Motor neuron (in vitro differentiated cells): ENCODE measurements around the gene LAMP1. TPM values are rescaled to one million over a fixed set of nuclear protein-coding genes. Genes with fewer than 3 reads are reported as not detected.
A peak's percentile ranks its signal among the peaks of the same experiment; 100 is the strongest.

Experiments used
- ATAC-seq, 8 experiments: fragments of 200-7000 bp; cut with Tn5 transposase; replicated peaks in 6 of 8; 2 replicates each; pipeline ENCODE4 v1.8.0; 2021; ENCODE audit warnings: mild to moderate bottlenecking in 8 of 8, moderate library complexity in 8 of 8
- H3K27ac ChIP-seq, 2 donors: fragments of 250-450 bp; sonication (Bioruptor Pico); 2 replicates each; pipeline ENCODE4 v1.9.0; 2021; ENCODE audit warnings: antibody characterized with exemption in 2 of 2, mild to moderate bottlenecking in 2 of 2, moderate library complexity in 1 of 2
- H3K4me1 ChIP-seq, 2 donors: fragments of 250-450 bp; sonication (Bioruptor Pico); replicated peaks in 1 of 2; 2 replicates each; pipeline ENCODE4 v1.6.1; 2021; ENCODE audit warnings: antibody characterized with exemption in 2 of 2, mild to moderate bottlenecking in 2 of 2, moderate library complexity in 1 of 2
- H3K4me3 ChIP-seq, 5 donors: fragments of 250-450 bp; sonication (Bioruptor Pico); 2 replicates each; pipeline ENCODE4 v1.9.0; 2021; ENCODE audit warnings: antibody characterized with exemption in 5 of 5, mild to moderate bottlenecking in 5 of 5, moderate library complexity in 4 of 5
- WGBS, 10 experiments: fragments of 450-650 bp; shearing (Covaris generic); methylation state at CpG; one replicate each; pipeline ENCODE4 v1.0.0; 2022; 5-methylcytosine and 5-hydroxymethylcytosine counted together
- in situ Hi-C, 9 experiments: fragments of 400-800 bp; cut with MboI; loops; one replicate each; pipeline ENCODE4 v1.15.0; 2021; ENCODE audit warnings: low sequenced_read_pairs in 9 of 9, low pct_unique_long_range_greater_than_20kb in 2 of 9; ENCODE audit not compliant: unreplicated experiment in 9 of 9
- total RNA-seq, 8 experiments: library from RNA; unstranded; fragments of 300-600 nt; gene quantifications; 2 replicates each; pipeline versions ENCODE4 v1.2.3 to v1.2.4, GENCODE V29; 2022

LAMP1 gene
- total RNA-seq, 8 experiments from 2014 or later = 41.5 to 367 (median 70.1) TPM

DNA sequence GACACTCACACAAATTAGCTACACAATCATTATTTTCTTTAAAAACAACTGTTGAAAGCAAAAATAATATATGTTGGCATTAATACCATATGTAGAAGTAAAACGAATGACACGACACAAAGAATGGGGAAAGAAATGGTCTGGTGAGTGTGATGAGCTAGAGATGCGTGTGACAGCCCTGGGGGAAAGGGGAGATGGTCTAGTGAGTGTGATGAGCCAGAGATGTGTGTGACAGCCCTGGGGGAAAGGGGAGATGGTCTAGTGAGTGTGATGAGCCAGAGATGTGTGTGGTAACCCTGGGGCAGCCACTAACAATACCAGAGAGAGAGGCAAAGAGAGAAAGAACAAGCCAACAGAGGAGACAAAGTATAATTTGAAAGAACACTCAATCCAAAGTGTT is 22.3 kb upstream of the LAMP1 start:
- H3K27ac ChIP-seq = no peak overlapping the region
- 63 to 100% (median 90%) methylated on average over 1 to 3 of the region's 3 CpGs; no CpG with 5 or more reads in 2 of the 10 experiments for WGBS, 10 experiments

DNA sequence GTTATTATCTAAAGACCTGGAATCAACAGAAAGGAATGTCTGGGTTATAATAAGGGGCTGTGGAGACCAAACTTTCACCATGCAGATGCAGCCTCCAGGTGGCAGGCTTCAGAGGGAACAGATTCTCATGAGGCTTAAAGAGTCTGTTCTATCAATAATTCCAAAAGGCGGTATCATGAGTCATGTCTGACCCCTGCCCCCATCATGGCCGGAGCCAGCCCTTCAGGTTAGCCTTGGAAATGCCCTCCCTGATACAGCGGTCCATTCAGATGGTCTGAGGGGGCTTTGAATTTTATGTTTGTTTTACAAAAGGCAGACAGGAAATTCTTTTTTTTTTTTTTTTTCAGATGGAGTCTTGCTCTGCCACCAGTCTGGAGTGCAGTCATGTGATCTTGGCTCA is 21.7 kb upstream of the LAMP1 start:
- Histone ChIP-seq H3K27ac (no peak overlapping the region), H3K4me3 (no peak overlapping the region), H3K4me1 (peaks cover 0 to 5% of the 10 kb centered on the region in 2 donors)
- in situ Hi-C loops = no loop called here
- WGBS, 10 experiments = 0 to 54% (median 27%) methylated on average over 1 to 3 of the region's 3 CpGs; no CpG with 5 or more reads in 4 of the 10 experiments
- ATAC-seq = peak; percentile 61 to 94 (median 79)

More for the DNA sequence above, 22.3 kb upstream of the LAMP1 start:
- ATAC-seq = no peak
- in situ Hi-C loops = no loop called here
- Histone ChIP-seq H3K4me1 (peaks cover 0 to 5% of the 10 kb centered on the region in 2 donors), H3K4me3 (no peak overlapping the region)

DNA sequence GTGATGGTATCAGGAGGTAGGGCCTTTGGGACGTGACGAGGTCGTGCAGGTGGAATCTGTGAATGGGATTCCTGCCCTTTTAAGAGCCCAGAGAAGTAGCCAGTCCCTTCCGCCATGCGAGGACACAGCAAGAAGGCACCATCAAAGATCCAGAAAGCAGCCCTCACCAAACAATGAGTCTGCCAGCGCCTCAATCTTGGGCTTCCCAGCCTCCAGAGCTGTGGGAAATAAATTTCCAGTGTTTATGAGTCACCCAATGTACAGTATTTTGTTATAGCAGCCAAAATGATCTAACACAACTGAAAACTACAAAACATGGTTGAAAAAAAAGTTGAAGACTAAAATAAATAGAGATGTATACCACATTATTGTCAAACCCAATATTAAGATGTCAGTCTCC is 16.9 kb upstream of the LAMP1 start:
- WGBS, 10 experiments = 64 to 89% (median 81%) methylated on average over 4 to 6 of the region's 6 CpGs; no CpG with 5 or more reads in 3 of the 10 experiments
- H3K4me3 ChIP-seq = no peak overlapping the region
- ATAC-seq = no peak
- H3K4me1 ChIP-seq = peaks cover 0 to 4% of the 10 kb centered on the region in 2 donors
- H3K27ac ChIP-seq = no peak overlapping the region
- in situ Hi-C loops = no loop called here

DNA sequence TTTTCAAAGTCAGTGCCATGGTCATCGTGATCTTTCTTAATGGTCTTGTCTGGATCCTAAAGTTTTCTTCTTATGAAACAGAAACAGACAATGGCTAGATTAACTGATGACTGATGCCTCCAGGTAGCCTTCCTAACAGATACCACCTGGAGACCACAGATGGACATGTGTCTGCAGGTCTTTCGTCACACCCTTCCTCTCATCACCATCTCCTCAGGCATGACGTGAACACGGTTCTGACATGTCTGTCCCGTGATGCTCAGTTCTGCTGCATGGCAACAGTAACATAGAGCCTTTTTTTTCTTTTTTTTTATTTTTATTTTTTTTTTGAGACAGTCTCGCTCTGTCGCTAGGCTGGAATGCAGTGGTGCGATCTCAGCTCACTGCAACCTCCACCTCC is 13.1 kb upstream of the LAMP1 start:
- Histone ChIP-seq H3K27ac (no peak overlapping the region), H3K4me1 (no peaks in the 10 kb centered on the region), H3K4me3 (no peak overlapping the region)
- 15 to 100% (median 84%) methylated on average over 1 to 8 of the region's 8 CpGs; no CpG with 5 or more reads in 1 of the 10 experiments for WGBS, 10 experiments
- ATAC-seq = no peak
- in situ Hi-C loops = no loop called here

DNA sequence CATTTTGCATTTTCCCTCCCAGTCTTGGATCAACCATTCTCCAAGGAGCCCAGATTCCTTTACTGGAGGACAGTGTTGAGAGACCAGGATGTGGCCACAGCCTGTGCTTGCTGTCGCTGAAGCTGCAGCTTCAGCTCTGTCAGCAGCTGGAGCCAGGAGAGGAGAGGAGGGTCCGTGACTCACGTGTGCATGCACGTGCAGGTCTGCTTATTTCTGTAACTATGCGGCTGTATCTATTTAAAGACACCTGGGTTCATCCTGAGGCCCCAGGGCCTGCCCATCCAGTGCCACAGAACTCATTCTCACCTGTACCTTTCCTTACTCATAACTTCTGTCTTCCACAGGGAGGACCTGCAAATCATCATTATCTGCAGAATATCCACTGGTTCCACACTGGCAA is 8.2 kb upstream of the LAMP1 start:
- no peak overlapping the region for H3K4me3 ChIP-seq
- H3K4me1 ChIP-seq = peaks cover 0 to 4% of the 10 kb centered on the region in 2 donors
- in situ Hi-C loops = no loop called here
- WGBS, 10 experiments = 0 to 100% (median 37%) methylated on average over 1 to 5 of the region's 5 CpGs; no CpG with 5 or more reads in 4 of the 10 experiments
- ATAC-seq = no peak
- H3K27ac ChIP-seq = no peak overlapping the region

DNA sequence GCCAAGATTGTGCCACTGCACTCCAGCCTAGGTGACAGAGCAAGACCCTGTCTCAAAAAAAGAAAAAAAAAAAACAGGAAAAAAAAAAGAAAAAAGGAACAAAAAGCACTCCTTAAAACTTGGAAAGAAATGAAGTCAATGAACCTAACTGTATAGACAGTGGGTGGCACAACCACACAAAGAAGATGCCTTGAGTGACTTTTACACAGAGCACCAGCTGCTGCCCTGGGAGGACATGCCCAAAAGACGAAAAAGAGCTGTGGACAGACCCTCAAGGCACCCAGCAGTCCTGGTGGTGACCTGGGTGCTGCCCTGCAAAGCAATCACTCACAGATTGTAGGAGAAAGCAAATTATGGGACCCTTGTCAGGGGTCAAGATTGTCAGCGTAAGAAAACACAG is 5.9 kb upstream of the LAMP1 start:
- Histone ChIP-seq H3K27ac (no peak overlapping the region), H3K4me3 (no peak overlapping the region), H3K4me1 (peaks cover 2 to 4% of the 10 kb centered on the region in 2 donors)
- in situ Hi-C loops = no loop called here
- ATAC-seq = no peak
- WGBS, 10 experiments = 0 to 57% (median 41%) methylated on average over 1 to 2 of the region's 2 CpGs; no CpG with 5 or more reads in 4 of the 10 experiments

DNA sequence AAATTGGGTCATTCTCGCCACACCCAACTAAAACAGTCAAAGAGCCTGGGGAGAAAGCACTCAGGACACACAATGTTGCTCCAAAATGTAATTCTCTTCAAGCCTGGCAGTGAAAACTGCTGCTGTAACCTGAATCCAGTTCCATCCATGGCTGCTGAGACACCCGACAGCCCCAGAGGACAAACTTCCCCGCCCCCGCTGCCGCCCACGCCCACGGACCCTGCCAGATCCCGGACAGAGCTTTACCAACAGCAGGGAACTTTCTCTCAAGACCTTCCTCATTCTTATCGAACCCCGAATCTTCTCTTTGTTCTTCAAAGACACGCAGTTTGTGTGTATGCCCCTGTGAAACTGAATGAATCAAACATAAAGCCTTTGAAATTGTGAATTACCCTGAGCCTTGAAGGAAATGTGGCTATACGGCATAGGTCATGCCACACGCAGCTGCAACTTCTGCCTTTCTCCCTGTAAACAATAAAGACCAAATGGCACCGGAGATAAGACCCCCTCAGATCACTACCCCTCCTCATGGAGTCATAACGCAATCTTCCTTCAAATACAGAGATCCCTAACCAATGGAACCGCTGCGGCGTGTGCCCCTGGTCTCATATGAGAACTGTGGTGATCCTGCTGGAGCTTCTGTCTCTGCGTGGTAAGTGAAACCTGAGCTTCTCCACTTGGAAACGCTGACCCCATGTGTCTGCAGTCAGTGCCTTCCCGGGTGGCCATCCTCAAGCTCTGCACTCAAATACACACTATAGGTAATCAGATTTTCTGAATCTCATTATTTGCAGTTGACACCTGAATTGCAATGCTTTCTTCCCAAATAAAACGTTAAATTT is 4.8 kb upstream of the LAMP1 start:
- peaks cover 4% of the 10 kb centered on the region in 2 donors for H3K4me1 ChIP-seq
- in situ Hi-C loops = no loop called here
- ATAC-seq = peak in 3 of 8 experiments; percentile 30 to 61 (median 50)
- no peak overlapping the region for H3K27ac ChIP-seq
- no peak overlapping the region for H3K4me3 ChIP-seq
- 0 to 33% (median 12%) methylated on average over 1 to 11 of the region's 22 CpGs for WGBS, 10 experiments

DNA sequence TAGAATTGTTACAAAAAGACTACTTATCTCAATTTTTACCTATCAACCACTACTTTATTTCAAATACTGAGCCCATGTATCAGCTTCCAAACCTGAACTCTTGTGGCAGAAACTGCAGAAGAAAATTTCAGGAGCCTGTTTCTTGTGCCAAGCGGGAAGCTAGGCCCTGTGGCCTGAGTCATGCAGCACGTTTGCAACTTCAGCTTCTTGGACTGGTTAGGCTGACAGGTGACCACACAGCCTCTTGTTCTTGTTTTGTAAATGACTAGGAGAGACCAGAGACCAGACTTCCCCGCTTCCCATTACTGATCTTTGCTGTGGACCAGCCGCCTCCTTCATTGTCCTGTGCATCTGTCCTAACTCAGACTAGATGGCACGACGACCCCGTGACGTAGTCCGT is 3.4 kb upstream of the LAMP1 start:
- H3K4me1 ChIP-seq = peaks cover 7 to 12% of the 10 kb centered on the region in 2 donors
- ATAC-seq = no peak
- no peak overlapping the region for H3K4me3 ChIP-seq
- no peak overlapping the region for H3K27ac ChIP-seq
- in situ Hi-C loops = no loop called here
- WGBS, 10 experiments = 20 to 100% (median 67%) methylated on average over 1 to 8 of the region's 9 CpGs; no CpG with 5 or more reads in 2 of the 10 experiments

DNA sequence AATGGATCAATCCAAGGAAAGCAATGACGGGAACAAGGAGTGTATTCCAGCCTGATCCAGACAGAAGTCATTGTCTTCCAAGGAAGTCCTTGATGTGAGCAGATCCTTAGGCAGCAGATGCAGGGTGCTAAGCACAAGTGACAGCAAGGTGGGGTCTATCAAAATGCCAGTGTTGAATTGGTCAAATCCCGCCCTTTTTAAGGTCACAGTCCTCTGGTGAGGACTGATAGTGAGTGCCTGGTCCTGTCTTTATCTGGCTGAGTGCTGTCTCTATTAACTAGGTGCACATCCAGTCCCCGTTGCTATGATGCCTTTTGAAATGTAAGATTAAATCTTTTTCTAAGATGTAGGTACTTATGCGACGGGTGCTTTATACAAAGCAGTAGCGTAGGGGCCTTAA is 1.3 kb upstream of the LAMP1 start:
- WGBS, 10 experiments = 50 to 100% (median 80%) methylated on average over 1 to 6 of the region's 6 CpGs
- in situ Hi-C loops = no loop called here
- peaks cover 9 to 12% of the 10 kb centered on the region in 2 donors for H3K4me1 ChIP-seq
- no peak overlapping the region for H3K4me3 ChIP-seq
- no peak overlapping the region for H3K27ac ChIP-seq
- no peak for ATAC-seq

DNA sequence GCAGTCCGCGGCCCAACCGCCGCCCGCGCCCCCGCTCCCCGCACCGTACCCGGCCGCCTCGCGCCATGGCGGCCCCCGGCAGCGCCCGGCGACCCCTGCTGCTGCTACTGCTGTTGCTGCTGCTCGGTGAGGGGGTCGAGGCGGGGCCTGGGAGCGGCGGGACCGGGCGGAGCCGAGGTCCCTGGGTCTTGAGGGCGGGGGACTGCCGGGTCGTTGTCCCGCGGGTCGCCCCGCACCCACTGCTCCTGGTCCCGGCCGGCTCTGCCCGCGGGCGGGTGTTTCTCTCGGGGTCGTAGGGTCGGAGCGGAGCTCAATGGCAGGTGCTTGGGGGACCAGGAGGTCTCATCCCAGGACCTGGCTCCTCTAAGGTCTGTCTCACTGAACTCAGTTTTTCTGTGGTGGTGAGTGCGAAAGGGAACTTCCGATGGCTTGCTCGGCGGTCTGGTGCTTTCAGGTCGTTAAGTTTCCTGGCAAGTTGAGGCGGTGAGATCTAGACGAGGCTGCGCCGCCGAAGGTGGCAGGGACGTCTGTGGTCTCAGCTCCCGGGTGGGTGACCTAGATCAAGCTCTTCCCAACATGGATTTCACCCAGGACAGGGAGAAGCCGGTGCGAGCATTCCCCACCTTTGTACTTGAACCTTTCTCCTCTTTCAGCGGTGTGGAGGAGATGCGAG is 467 bp downstream of the LAMP1 start:
- peaks cover 5 to 12% of the 10 kb centered on the region in 2 donors for H3K4me1 ChIP-seq
- H3K4me3 ChIP-seq = peak overlapping the region; percentile 64 to 90 (median 82)
- peak in 2 of 8 experiments; percentile 5 to 7 for ATAC-seq
- in situ Hi-C loops = no loop called here
- H3K27ac ChIP-seq = peak overlapping the region; percentile 63 to 92
- WGBS, 10 experiments = 0 to 5% (median 0%) methylated on average over 1 to 10 of the region's 58 CpGs; no CpG with 5 or more reads in 3 of the 10 experiments

DNA sequence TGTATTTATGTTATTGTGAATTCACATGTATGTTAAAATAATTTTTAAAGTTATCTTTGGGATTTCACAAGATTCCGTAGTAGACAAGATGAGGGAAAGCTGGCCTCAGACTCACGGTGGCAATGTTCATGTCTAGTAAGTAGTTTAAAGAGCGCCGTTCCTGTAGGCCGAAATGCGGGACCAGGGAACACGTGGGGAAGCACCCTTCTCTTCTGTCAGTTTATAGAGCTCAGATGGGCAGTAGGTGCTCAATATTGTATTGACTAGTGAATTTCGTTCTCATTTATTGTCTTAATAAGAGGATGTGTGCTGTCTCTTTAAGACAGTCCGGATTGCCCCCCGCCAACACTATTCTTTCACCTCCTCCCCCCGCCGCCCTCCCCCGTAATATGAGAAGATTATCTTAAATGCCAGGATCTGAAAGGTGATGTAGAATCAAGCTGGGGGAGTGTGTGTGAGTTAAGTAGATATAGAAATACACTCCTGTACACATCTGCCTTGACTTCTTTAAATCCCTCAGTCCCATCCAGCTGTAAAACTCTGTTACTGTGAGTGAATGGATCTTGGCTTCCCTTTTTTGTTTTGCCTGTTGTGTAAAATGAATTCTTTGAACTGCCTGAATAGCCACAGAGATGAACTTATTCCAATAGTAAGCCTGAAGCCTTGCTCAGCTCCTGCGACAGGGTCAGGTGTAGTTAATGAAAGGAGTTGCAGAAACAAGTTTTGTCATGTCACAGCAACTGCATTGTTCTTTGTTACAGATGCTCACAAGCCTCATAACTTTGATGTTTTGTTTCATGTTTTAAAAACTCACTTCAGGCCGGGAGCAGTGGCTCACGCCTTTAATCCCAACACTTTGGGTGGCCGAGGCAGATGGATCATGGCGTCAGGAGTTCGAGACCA is 1.3 kb downstream of the LAMP1 start:
- peak in 2 of 8 experiments; percentile 3 for ATAC-seq

DNA sequence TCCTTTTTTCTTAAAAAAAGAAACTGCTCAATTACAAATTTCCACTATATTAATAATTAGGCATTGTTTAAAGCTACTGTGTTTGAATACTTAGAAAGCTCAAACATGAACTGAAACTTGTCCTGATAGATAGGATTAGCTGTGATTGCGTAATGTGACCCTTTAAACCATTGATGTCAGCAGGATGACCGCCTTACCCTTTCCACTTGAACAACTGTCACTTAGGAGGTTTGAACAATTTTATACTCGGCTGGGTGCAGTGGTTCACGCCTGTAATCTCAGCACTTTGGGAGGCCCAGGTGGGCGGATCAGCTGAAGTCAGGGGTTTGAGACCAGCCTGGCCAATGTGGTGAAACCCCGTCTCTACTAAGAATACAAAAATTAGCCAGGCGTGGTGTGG is 2.9 kb downstream of the LAMP1 start:
- WGBS, 10 experiments = 82 to 100% (median 95%) methylated on average over 1 to 5 of the region's 7 CpGs; no CpG with 5 or more reads in 1 of the 10 experiments
- Histone ChIP-seq H3K4me3 (no peak overlapping the region), H3K4me1 (peaks cover 5 to 12% of the 10 kb centered on the region in 2 donors), H3K27ac (no peak overlapping the region)
- in situ Hi-C loops = no loop called here
- no peak for ATAC-seq

More for the DNA sequence above, 1.3 kb downstream of the LAMP1 start:
- in situ Hi-C loops = no loop called here
- H3K4me1 ChIP-seq = peaks cover 5 to 12% of the 10 kb centered on the region in 2 donors
- WGBS, 10 experiments = 0 to 100% (median 51%) methylated on average over 1 to 17 of the region's 19 CpGs
- H3K4me3 ChIP-seq = peak overlapping the region; percentile 64 to 90 (median 82)
- H3K27ac ChIP-seq = no peak overlapping the region
